GM12878 (cell line): ENCODE results near the gene NUDT3. TPM values are rescaled to one million over a fixed set of nuclear protein-coding genes. Genes with fewer than 3 reads are reported as not detected.
A peak's percentile ranks its signal among the peaks of the same experiment; 100 is the strongest.

Experiments
- ATAC-seq: fragments of 200-7000 bp; cut with Tn5 transposase; 3 replicates; pipeline ENCODE4 v1.9.1; 2020; ENCODE audit warnings: mild to moderate bottlenecking, moderate library complexity
- BruUV-seq: library from RNA; stranded (reverse); fragments of 400-500 nt; replicated peaks from 2 replicates; lab custom pipeline; 2021; lab: Mats Ljungman, UMichigan
- CTCF ChIA-PET: fragments of 300-600 bp; sonication (Branson Sonifier 250); formaldehyde crosslinking; extraction: SDS; loops from one replicate; lab custom pipeline; 2021; ENCODE audit warnings: inconsistent platforms; lab: Yijun Ruan, JAX
- POLR2A ChIA-PET: fragments of 350-600 bp; formaldehyde crosslinking; extraction: SDS; loops from one replicate; lab custom pipeline; 2021; ENCODE audit warnings: inconsistent platforms; lab: Charles Lee
- RAD21 ChIA-PET: fragments of 300-600 bp; sonication (Branson Sonifier 250); formaldehyde crosslinking; loops from one replicate; lab custom pipeline; 2023; ENCODE audit warnings: antibody characterized with exemption; ENCODE audit not compliant: unreplicated experiment; lab: Charles Lee
- SMC1A ChIA-PET: fragments of 300-600 bp; sonication (Branson Sonifier 250); formaldehyde crosslinking; loops from one replicate; lab custom pipeline; 2023; ENCODE audit not compliant: unreplicated experiment, uncharacterized antibody; lab: Charles Lee
- DNase-seq: peaks from one replicate; pipeline ENCODE4 v3.0.0-alpha.2; 2011; ENCODE audit warnings: low read depth, low spot score
- FAIRE-seq: peaks from 3 replicates; lab custom pipeline; 2011; peaks lifted over from hg19 to GRCh38; lab: Jason Lieb, UNC
- H2AFZ ChIP-seq: 2 replicates; pipeline ENCODE4 v1.6.0; 2011; ENCODE audit warnings: low read depth, low read length, control low read depth; ENCODE audit not compliant: control insufficient read depth
- H3K27ac ChIP-seq: 2 replicates; pipeline ENCODE4 v1.5.1; 2011; ENCODE audit warnings: control low read depth; ENCODE audit not compliant: control insufficient read depth, insufficient read depth
- H3K27me3 ChIP-seq, 2 experiments: replicated peaks in 1 of 2; 2 replicates each; pipeline versions ENCODE4 v1.6.0 to v1.6.1; 2011; ENCODE audit warnings: low read length in 1 of 2; ENCODE audit not compliant: control insufficient read depth in 2 of 2, insufficient read depth in 2 of 2
- H3K36me3 ChIP-seq, 2 experiments: 2 replicates each; pipeline ENCODE4 v1.5.1; 2011; ENCODE audit warnings: low read length in 1 of 2; ENCODE audit not compliant: control insufficient read depth in 2 of 2, insufficient read depth in 2 of 2
- H3K4me1 ChIP-seq: 2 replicates; pipeline ENCODE4 v1.6.1; 2011; ENCODE audit warnings: mild to moderate bottlenecking, low read length, moderate library complexity, mixed read lengths; ENCODE audit not compliant: control insufficient read depth, insufficient read depth
- H3K4me2 ChIP-seq: 2 replicates; pipeline ENCODE4 v1.6.0; 2011; ENCODE audit warnings: control low read depth; ENCODE audit not compliant: control insufficient read depth, insufficient read depth
- H3K4me3 ChIP-seq: fragments of 200-600 bp; sonication (generic); 2 replicates; pipeline ENCODE4 v1.5.1; 2016
- H3K79me2 ChIP-seq: 2 replicates; pipeline ENCODE4 v1.6.0; 2011; ENCODE audit warnings: low read length; ENCODE audit not compliant: control insufficient read depth, insufficient read depth
- H3K9ac ChIP-seq: 2 replicates; pipeline ENCODE4 v1.8.0; 2011; ENCODE audit warnings: low read length, control low read depth, mixed read lengths; ENCODE audit not compliant: control insufficient read depth, insufficient read depth
- H3K9me3 ChIP-seq: replicated peaks from 3 replicates; pipeline ENCODE4 v1.5.1; 2011; ENCODE audit warnings: mild to moderate bottlenecking, low read length; ENCODE audit not compliant: control insufficient read depth, insufficient read depth
- H4K20me1 ChIP-seq: 2 replicates; pipeline ENCODE4 v1.6.0; 2011; ENCODE audit not compliant: control insufficient read depth, insufficient read depth
- PAX5 ChIP-seq: IDR thresholded peaks from 2 replicates; pipeline ENCODE4 v1.6.1; 2011; ENCODE audit warnings: low read depth, low read length, borderline replicate concordance
- TCF7 ChIP-seq: IDR thresholded peaks from 2 replicates; pipeline ENCODE4 v1.6.1; 2014; ENCODE audit warnings: antibody characterized with exemption, borderline replicate concordance
- YBX1 ChIP-seq: fragments of 450-650 bp; IDR thresholded peaks from 2 replicates; pipeline ENCODE4 v1.6.1; 2016; ENCODE audit warnings: antibody characterized with exemption
- WGBS: methylation state at CpG from one replicate; pipeline ENCODE4 v1.1.6; 2016; ENCODE audit warnings: low lambda C conversion rate; ENCODE audit not compliant: insufficient replicate concordance, insufficient coverage; ENCODE audit errors: missing lambda C conversion rate; 5-methylcytosine and 5-hydroxymethylcytosine counted together
- in situ Hi-C: fragments of 300-500 bp; cut with MboI; formaldehyde crosslinking; loops from 9 replicates; pipeline ENCODE4 v1.14.3; 2018; ENCODE audit warnings: mixed read lengths
- intact Hi-C: fragments of 100-400 bp; cut with micrococcal nuclease; formaldehyde crosslinking; loops from one replicate; pipeline ENCODE4 v1.14.2; 2022; ENCODE audit not compliant: unreplicated experiment
- polyA plus RNA-seq, 11 experiments: library from polyadenylated mRNA; depleted of rRNA in 4 of 11; unstranded in 6 of 11; stranded (reverse) in 5 of 11; fragments of >200 nt; fragmentation: Nextera tagmentation in 4 of 11; fragmentation: Illumina TruSeq in 1 of 11; extraction: Ambion mirVana in 4 of 11; extraction: Trizol in 1 of 11; gene quantifications; 1 replicate in 1 of 11; 2 replicates in 10 of 11; pipeline versions ENCODE4 v1.2.1 to v1.2.3, GENCODE V29; 2011 to 2016; ENCODE audit warnings: inconsistent platforms in 2 of 11, missing spikeins in 2 of 11, low read depth in 1 of 11
- total RNA-seq, 4 experiments: library from RNA; depleted of rRNA in 3 of 4; stranded (reverse); fragments of >200 nt in 3 of 4; fragmentation: Illumina TruSeq in 1 of 4; extraction: Trizol in 1 of 4; gene quantifications; 2 replicates each; pipeline versions ENCODE4 v1.2.1 to v1.2.3, GENCODE V29; 2013 to 2021
- TF ChIP-seq, protein P1 (sequence below): fragments of 150-350 bp; IDR thresholded peaks from 2 replicates; pipeline ENCODE4 v1.6.1; 2014; ENCODE audit warnings: mild to moderate bottlenecking, low read depth, low read length

The NUDT3 gene
- total and polyA plus RNA-seq, 10 of the 15 experiments (the other 5 are each of a cell fraction or from before 2014, with no cell fraction given), result 2.4 to 32.3 (median 25.5) TPM

DNA sequence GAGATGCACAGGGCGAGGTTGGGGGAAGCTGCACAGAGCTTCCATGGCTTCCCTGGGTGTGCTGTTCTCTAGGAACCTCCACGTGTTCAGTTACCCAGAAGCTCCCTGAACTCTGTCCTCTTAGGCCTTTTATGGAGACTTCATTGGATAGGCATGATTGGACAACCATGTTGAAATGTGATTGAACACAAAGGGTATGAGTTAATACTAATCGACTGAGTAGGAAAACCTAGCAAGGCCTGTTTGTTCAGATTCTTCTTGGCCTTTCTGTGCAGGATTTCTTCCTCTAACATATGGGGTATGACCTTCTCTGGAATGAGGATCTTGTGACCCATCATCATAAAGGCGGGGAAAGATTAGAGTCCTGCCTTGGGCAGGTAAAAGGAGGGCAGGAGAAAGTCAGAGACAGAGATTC, 73.0 kb downstream of the NUDT3 start:
- CTCF ChIA-PET, result interaction anchor here (0.5 to 1.1 kb wide), 5 partner anchors 11 to 1715 kb away, joined by 3 to 6 read pairs (median 3); no protein-coding TSS in a partner anchor
- peak overlapping the region; percentile 73 for H3K27ac ChIP-seq
- H2AFZ ChIP-seq, result no peak overlapping the region

More for the DNA sequence above, 73.0 kb downstream of the NUDT3 start:
- no peak overlapping the region for H3K9ac ChIP-seq
- intact Hi-C loops (no loop called here), in situ Hi-C loops (no loop called here)
- peaks cover 43% of the 10 kb centered on the region for H3K4me1 ChIP-seq
- ChIA-PET POLR2A (interaction anchor here (0.7 to 1.1 kb wide), 3 partner anchors 9 to 42 kb away, joined by 3 to 5 read pairs (median 4); no protein-coding TSS in a partner anchor), SMC1A (interaction anchor here (1.1 to 2.4 kb wide), 5 partner anchors 8 to 96 kb away, joined by 3 to 11 read pairs (median 5); no protein-coding TSS in a partner anchor), RAD21 (interaction anchor here (1.0 to 4.4 kb wide), 4 partner anchors 24 to 72 kb away, joined by 4 to 23 read pairs (median 6); partner anchors contain the start of genes NUDT3 and SMIM29)
- H3K27me3 ChIP-seq, result no peaks in the 10 kb centered on the region
- H3K9me3 ChIP-seq, result no peaks in the 10 kb centered on the region; the same call in 2 of the 3 replicates
- DNase-seq (no peak), FAIRE-seq (no peak), ATAC-seq (no peak)
- H3K36me3 ChIP-seq, result no peaks in the 10 kb centered on the region
- 63% methylated on average over 4 of the region's 4 CpGs for WGBS
- no TSS peak for BruUV-seq
- H3K79me2 ChIP-seq, result peaks cover 40% of the 10 kb centered on the region
- no peak for TF ChIP-seq YBX1
- no peak for TF ChIP-seq PAX5
- TF ChIP-seq, protein P1, sequence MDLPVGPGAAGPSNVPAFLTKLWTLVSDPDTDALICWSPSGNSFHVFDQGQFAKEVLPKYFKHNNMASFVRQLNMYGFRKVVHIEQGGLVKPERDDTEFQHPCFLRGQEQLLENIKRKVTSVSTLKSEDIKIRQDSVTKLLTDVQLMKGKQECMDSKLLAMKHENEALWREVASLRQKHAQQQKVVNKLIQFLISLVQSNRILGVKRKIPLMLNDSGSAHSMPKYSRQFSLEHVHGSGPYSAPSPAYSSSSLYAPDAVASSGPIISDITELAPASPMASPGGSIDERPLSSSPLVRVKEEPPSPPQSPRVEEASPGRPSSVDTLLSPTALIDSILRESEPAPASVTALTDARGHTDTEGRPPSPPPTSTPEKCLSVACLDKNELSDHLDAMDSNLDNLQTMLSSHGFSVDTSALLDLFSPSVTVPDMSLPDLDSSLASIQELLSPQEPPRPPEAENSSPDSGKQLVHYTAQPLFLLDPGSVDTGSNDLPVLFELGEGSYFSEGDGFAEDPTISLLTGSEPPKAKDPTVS, result no peak
- TF ChIP-seq TCF7, result no peak
- H4K20me1 ChIP-seq, result no peaks in the 10 kb centered on the region
- H3K4me2 ChIP-seq, result no peak overlapping the region
- H3K4me3 ChIP-seq, result no peak overlapping the region
